Naive thymus-derived CD4-positive, alpha-beta T cell (primary cell): ENCODE data around the gene OLFM3. TPM values are rescaled to one million over a fixed set of nuclear protein-coding genes. Genes with fewer than 3 reads are reported as not detected.

ENCODE experiments used
- ATAC-seq: fragments of 150-1000 bp; cut with Tn5 transposase; 2 replicates; pipeline ENCODE4 v1.10.0; 2021; ENCODE audit warnings: mild to moderate bottlenecking, moderate library complexity
- CTCF ChIA-PET: fragments of 350-600 bp; sonication (Branson Sonifier 250); formaldehyde crosslinking; loops from one replicate; lab custom pipeline; 2021; ENCODE audit warnings: antibody characterized with exemption; lab: Charles Lee
- POLR2A ChIA-PET: fragments of 350-600 bp; sonication (Branson Sonifier 250); formaldehyde crosslinking; loops from one replicate; lab custom pipeline; 2021; ENCODE audit warnings: antibody characterized with exemption, inconsistent platforms; lab: Charles Lee
- DNase-seq, 9 donors: peaks; one replicate each; pipeline versions ENCODE4 v3.0.0 to v3.0.0-alpha.2; 2020 to 2022; ENCODE audit warnings: mixed read lengths in 1 of 9
- H3K27ac ChIP-seq: one replicate; pipeline ENCODE4 v1.7.0; 2013; ENCODE audit warnings: mild to moderate bottlenecking, low read depth, low read length, moderate library complexity
- H3K27me3 ChIP-seq, 2 donors: one replicate each; pipeline ENCODE4 v1.7.0; 2013; ENCODE audit warnings: low read length in 2 of 2, mild to moderate bottlenecking in 2 of 2, moderate library complexity in 2 of 2; ENCODE audit not compliant: control insufficient read depth in 2 of 2, insufficient read depth in 2 of 2
- H3K36me3 ChIP-seq, 3 experiments: 1 replicate in 2 of 3; 2 replicates in 1 of 3; pipeline ENCODE4 v1.7.0; 2013; ENCODE audit warnings: low read length in 3 of 3, mild to moderate bottlenecking in 3 of 3, moderate library complexity in 1 of 3; ENCODE audit not compliant: insufficient read depth in 3 of 3, control insufficient read depth in 2 of 3
- H3K4me1 ChIP-seq, 2 donors: one replicate each; pipeline ENCODE4 v1.7.0; 2013; ENCODE audit warnings: low read length in 2 of 2, mild to moderate bottlenecking in 2 of 2, moderate library complexity in 1 of 2; ENCODE audit not compliant: control insufficient read depth in 2 of 2, insufficient read depth in 2 of 2
- H3K4me3 ChIP-seq: 2 replicates; pipeline ENCODE4 v1.7.0; 2013; ENCODE audit warnings: mild to moderate bottlenecking, low read length
- H3K9me3 ChIP-seq, 3 experiments: 1 replicate in 2 of 3; 2 replicates in 1 of 3; pipeline ENCODE4 v1.7.0; 2013; ENCODE audit warnings: low read length in 3 of 3; ENCODE audit not compliant: control insufficient read depth in 2 of 3
- H3K27ac Mint-ChIP-seq, 9 donors: one replicate each; pipeline ENCODE4 v1.8.0; 2020 to 2022; ENCODE audit warnings: mixed read lengths in 9 of 9, mild to moderate bottlenecking in 8 of 9, moderate library complexity in 5 of 9, inconsistent platforms in 2 of 9
- H3K27me3 Mint-ChIP-seq, 5 donors: one replicate each; pipeline ENCODE4 v1.8.0; 2021 to 2022; ENCODE audit warnings: mixed read lengths in 5 of 5, mild to moderate bottlenecking in 1 of 5
- H3K36me3 Mint-ChIP-seq, 5 donors: one replicate each; pipeline ENCODE4 v1.8.0; 2020 to 2022; ENCODE audit warnings: mixed read lengths in 5 of 5, mild to moderate bottlenecking in 3 of 5, inconsistent platforms in 1 of 5
- H3K4me1 Mint-ChIP-seq, 7 donors: one replicate each; pipeline ENCODE4 v1.8.0; 2020 to 2022; ENCODE audit warnings: mixed read lengths in 7 of 7, mild to moderate bottlenecking in 3 of 7, inconsistent platforms in 1 of 7
- H3K4me3 Mint-ChIP-seq, 10 donors: one replicate each; pipeline ENCODE4 v1.8.0; 2020 to 2022; ENCODE audit warnings: mild to moderate bottlenecking in 10 of 10, mixed read lengths in 10 of 10, moderate library complexity in 6 of 10, inconsistent platforms in 2 of 10
- H3K9me3 Mint-ChIP-seq, 11 donors: one replicate each; pipeline ENCODE4 v1.8.0; 2020 to 2022; ENCODE audit warnings: mixed read lengths in 11 of 11, mild to moderate bottlenecking in 4 of 11, inconsistent platforms in 1 of 11, moderate library complexity in 1 of 11
- intact Hi-C, 2 donors: fragments of 100-400 bp; cut with micrococcal nuclease; formaldehyde crosslinking; loops; one replicate each; pipeline ENCODE4 v1.15.1; 2023
- polyA plus RNA-seq, 2 donors: library from polyadenylated mRNA; unstranded; fragments of 300-500 nt; fragmentation: Illumina TruSeq; gene quantifications; one replicate each; pipeline ENCODE4 v1.2.3, GENCODE V29; 2021
- total RNA-seq, 6 experiments: library from RNA in 5 of 6; stranded (reverse) in 5 of 6; gene quantifications; 1 replicate in 5 of 6; 2 replicates in 1 of 6; pipeline ENCODE4 v1.2.3 and lab custom pipeline; 2021 to 2026

Gene OLFM3
- total and polyA plus RNA-seq, 7 experiments from 2014 or later, result not detected

DNA sequence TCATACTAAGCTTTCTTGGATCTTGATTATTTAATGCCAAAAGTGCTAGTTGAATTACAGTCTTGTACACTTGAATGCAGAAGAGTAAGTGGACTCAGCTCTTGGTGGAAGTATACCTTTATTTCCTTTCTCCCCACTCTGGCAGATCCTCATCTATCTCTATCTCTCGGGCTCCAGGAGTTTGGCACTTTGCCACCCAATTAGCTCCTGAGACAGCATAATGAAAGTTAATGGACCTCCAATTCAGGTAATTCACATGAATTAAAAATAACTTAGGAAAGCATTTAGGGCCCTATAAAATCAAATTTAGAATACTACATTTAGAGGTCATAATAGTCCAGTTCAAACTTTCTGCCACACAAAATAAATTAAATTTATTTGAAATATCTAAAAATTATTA lies 67.4 kb downstream of the OLFM3 start:
- Histone ChIP-seq H3K36me3 (no peaks in the 10 kb centered on the region), H3K27ac (no peak overlapping the region), H3K27me3 (no peaks in the 10 kb centered on the region), H3K4me1 (no peaks in the 10 kb centered on the region), H3K4me3 (no peak overlapping the region), H3K9me3 (no peaks in the 10 kb centered on the region)
- no peak overlapping the region for H3K27ac Mint-ChIP-seq
- H3K27me3 Mint-ChIP-seq, result peaks cover 0 to 6% (median 0%) of the 10 kb centered on the region in 5 donors
- ATAC-seq (no peak), DNase-seq (no peak)
- CTCF ChIA-PET, result no interaction called here
- no peaks in the 10 kb centered on the region for H3K4me1 Mint-ChIP-seq
- H3K9me3 Mint-ChIP-seq, result peaks cover 0 to 8% (median 2%) of the 10 kb centered on the region in 11 donors
- intact Hi-C loops, result no loop called here
- H3K4me3 Mint-ChIP-seq, result no peak overlapping the region
- peaks cover 0 to 3% (median 0%) of the 10 kb centered on the region in 5 donors for H3K36me3 Mint-ChIP-seq
- POLR2A ChIA-PET, result no interaction called here

DNA sequence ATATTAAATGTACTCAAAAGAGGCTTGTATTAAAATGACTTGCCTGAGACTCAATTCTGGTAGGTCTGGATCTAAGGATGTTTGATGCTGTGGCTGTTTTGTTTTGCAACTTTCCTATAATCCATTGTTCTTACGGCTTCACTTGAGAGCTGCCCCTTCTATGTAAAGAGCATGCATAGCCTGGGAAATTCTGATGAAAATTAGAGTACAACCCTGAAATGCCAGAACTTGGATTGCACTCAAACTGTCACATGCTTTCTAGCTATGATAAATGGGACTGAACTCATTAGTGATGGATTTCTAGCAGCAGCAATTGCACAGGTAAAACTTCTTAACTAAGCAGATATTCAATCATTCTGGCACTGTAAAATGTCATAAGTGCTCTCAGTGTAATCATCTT lies 67.9 kb downstream of the OLFM3 start:
- Mint-ChIP-seq H3K4me3 (no peak overlapping the region), H3K4me1 (no peaks in the 10 kb centered on the region), H3K36me3 (peaks cover 0 to 3% (median 0%) of the 10 kb centered on the region in 5 donors), H3K9me3 (peaks cover 0 to 8% (median 2%) of the 10 kb centered on the region in 11 donors), H3K27ac (no peak overlapping the region), H3K27me3 (peaks cover 0 to 6% (median 0%) of the 10 kb centered on the region in 5 donors)
- POLR2A ChIA-PET, result no interaction called here
- Histone ChIP-seq H3K27me3 (no peaks in the 10 kb centered on the region), H3K9me3 (no peaks in the 10 kb centered on the region), H3K4me1 (no peaks in the 10 kb centered on the region), H3K4me3 (no peak overlapping the region), H3K27ac (no peak overlapping the region), H3K36me3 (no peaks in the 10 kb centered on the region)
- DNase-seq (no peak), ATAC-seq (no peak)
- intact Hi-C loops, result no loop called here
- CTCF ChIA-PET, result no interaction called here

DNA sequence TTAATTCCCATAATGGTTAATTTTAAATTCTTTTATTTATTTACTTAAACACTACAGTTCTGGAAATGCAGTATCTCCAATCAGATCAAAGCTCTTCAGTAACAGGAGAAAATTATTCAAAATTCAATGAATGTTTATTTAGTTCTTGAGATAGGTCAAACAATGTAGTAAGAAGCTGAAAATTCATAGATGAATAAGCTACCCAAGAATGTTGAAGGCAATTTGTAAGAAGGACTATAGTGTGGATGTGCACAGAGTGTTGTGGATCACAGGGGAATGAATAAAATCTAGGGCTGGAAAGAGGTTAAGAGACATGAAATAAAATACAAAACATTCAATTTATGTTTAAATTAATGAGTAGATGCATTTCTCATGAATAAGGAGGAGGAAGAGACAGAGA lies 72.0 kb downstream of the OLFM3 start:
- Histone ChIP-seq H3K4me1 (no peaks in the 10 kb centered on the region), H3K9me3 (no peaks in the 10 kb centered on the region), H3K36me3 (no peaks in the 10 kb centered on the region), H3K27me3 (no peaks in the 10 kb centered on the region), H3K27ac (no peak overlapping the region), H3K4me3 (no peak overlapping the region)
- CTCF ChIA-PET, result no interaction called here
- peaks cover 0 to 2% (median 0%) of the 10 kb centered on the region in 11 donors for H3K9me3 Mint-ChIP-seq
- H3K27me3 Mint-ChIP-seq, result peaks cover 0 to 4% (median 0%) of the 10 kb centered on the region in 5 donors
- no peaks in the 10 kb centered on the region for H3K4me1 Mint-ChIP-seq
- POLR2A ChIA-PET, result no interaction called here
- no peak overlapping the region for H3K4me3 Mint-ChIP-seq
- H3K27ac Mint-ChIP-seq, result no peak overlapping the region
- no peak for ATAC-seq
- no peak for DNase-seq
- intact Hi-C loops, result no loop called here
- H3K36me3 Mint-ChIP-seq, result no peaks in the 10 kb centered on the region

DNA sequence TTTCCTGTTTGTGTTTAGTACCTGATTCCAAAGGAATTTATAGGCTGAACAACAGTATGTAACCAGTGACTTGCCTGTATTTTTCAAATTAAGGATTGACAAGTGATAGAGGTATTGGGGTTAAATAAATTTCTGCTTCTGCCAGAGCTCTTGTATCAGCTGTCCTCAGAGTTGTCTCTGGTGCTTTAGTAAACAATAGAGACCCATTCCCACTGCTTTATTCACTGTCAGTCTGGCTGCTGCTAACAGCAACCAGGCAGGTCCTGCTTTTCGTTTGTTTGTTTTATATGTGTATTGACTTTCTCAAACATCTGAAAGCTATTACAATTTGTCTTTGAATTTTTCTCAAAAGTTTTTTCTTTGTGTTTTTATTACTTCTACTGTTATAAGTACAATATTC lies 76.1 kb downstream of the OLFM3 start:
- H3K4me3 ChIP-seq, result no peak overlapping the region
- H3K9me3 ChIP-seq, result no peaks in the 10 kb centered on the region
- intact Hi-C loops, result no loop called here
- H3K36me3 Mint-ChIP-seq, result no peaks in the 10 kb centered on the region
- peaks cover 0 to 2% (median 0%) of the 10 kb centered on the region in 11 donors for H3K9me3 Mint-ChIP-seq
- no peaks in the 10 kb centered on the region for H3K4me1 Mint-ChIP-seq
- no peak for ATAC-seq
- ChIA-PET CTCF (no interaction called here), POLR2A (no interaction called here)
- no peaks in the 10 kb centered on the region for H3K4me1 ChIP-seq
- no peak overlapping the region for H3K27ac Mint-ChIP-seq
- no peak for DNase-seq
- no peaks in the 10 kb centered on the region for H3K36me3 ChIP-seq
- H3K4me3 Mint-ChIP-seq, result no peak overlapping the region
- peaks cover 0 to 4% (median 0%) of the 10 kb centered on the region in 5 donors for H3K27me3 Mint-ChIP-seq
- no peak overlapping the region for H3K27ac ChIP-seq
- no peaks in the 10 kb centered on the region for H3K27me3 ChIP-seq

DNA sequence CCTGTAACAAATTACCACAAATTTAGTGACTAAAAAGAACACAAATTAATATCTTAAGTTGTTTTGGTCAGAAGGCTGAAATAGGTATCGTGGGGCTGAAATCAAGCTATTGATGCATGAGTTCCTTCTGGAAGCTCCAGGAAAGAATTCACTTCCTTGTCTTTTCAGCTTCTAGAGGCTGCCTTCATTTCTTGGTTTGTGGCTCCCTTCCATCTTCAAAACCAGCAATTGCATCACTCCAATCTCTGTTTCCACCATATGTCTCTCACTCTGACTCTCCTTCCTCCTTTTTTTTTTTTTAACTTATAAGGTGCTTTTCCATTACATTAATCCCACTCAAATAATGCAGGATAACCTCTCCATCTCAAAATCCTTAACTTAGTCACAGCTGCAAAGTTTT lies 78.4 kb downstream of the OLFM3 start:
- Histone ChIP-seq H3K27me3 (no peaks in the 10 kb centered on the region), H3K36me3 (no peaks in the 10 kb centered on the region), H3K9me3 (no peaks in the 10 kb centered on the region), H3K27ac (no peak overlapping the region), H3K4me3 (no peak overlapping the region), H3K4me1 (no peaks in the 10 kb centered on the region)
- ATAC-seq, result no peak
- Mint-ChIP-seq H3K27ac (no peak overlapping the region), H3K9me3 (peaks cover 0 to 3% (median 0%) of the 10 kb centered on the region in 11 donors), H3K4me3 (no peak overlapping the region), H3K36me3 (no peaks in the 10 kb centered on the region), H3K27me3 (peaks cover 0 to 4% (median 0%) of the 10 kb centered on the region in 5 donors), H3K4me1 (no peaks in the 10 kb centered on the region)
- no peak for DNase-seq
- CTCF ChIA-PET, result no interaction called here
- intact Hi-C loops, result no loop called here
- POLR2A ChIA-PET, result no interaction called here

DNA sequence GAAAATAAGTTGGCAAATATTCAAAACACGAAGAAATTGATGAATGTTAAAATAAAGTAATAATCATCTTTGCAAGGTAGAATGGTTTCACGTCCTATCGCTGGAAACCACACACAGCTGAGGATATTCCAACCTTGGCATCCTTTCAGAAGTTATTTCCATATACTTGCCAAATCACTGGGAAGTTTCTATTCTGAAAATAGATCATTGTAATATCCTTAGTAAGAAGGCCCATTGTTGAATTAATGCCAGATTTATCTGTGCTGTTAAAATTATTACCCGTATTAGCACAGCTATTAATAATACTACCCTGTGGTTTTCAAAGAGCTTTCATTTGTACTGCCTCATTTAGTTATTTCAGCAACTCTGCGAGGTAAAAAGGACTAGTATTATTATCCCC lies 81.1 kb downstream of the OLFM3 start:
- Mint-ChIP-seq H3K27me3 (no peaks in the 10 kb centered on the region), H3K9me3 (peaks cover 0 to 3% (median 0%) of the 10 kb centered on the region in 11 donors), H3K27ac (no peak overlapping the region), H3K4me3 (no peak overlapping the region), H3K4me1 (no peaks in the 10 kb centered on the region), H3K36me3 (no peaks in the 10 kb centered on the region)
- ChIA-PET POLR2A (no interaction called here), CTCF (no interaction called here)
- ATAC-seq (no peak), DNase-seq (no peak)
- no peaks in the 10 kb centered on the region for H3K27me3 ChIP-seq
- intact Hi-C loops, result no loop called here
- H3K36me3 ChIP-seq, result no peaks in the 10 kb centered on the region
- H3K9me3 ChIP-seq, result no peaks in the 10 kb centered on the region
- H3K27ac ChIP-seq, result no peak overlapping the region
- no peaks in the 10 kb centered on the region for H3K4me1 ChIP-seq
- no peak overlapping the region for H3K4me3 ChIP-seq

DNA sequence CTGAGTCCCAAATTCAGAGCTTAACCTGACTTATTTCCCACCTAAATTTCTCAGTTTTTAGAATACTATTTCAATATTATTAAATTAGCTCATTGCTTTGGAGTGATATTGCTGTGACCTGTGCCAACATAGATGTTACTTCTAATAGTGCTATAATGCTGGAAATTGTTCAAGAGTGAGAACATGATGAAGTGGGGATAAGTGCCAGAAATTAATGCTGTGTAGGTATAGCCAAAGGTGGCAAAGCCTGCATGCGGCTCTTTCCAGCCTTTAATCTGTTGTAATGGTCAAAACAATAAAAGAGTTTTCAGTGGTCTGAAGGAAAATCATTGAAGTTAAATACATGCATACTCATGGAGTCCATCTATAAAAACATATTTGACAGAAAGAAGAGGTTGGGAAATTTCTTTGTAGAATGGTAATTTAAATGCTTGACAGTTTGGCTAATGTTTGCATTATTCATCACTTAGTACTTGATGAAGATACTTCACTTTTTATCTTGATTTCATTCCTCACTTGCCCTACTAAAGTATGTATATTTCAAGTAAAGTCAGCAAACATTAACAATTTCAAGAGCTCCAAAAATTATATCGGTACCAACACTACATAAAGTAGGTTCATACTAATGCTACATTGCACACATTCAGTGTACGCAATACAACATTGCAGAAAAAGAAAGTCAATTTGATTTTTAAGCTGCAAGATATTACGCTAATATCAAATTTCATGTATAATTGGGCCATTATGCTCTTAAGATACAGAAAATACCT lies 82.1 kb downstream of the OLFM3 start:
- Histone ChIP-seq H3K4me1 (no peaks in the 10 kb centered on the region), H3K4me3 (no peak overlapping the region), H3K9me3 (no peaks in the 10 kb centered on the region), H3K27me3 (no peaks in the 10 kb centered on the region), H3K27ac (no peak overlapping the region), H3K36me3 (no peaks in the 10 kb centered on the region)
- CTCF ChIA-PET, result no interaction called here
- Mint-ChIP-seq H3K36me3 (no peaks in the 10 kb centered on the region), H3K27ac (no peak overlapping the region), H3K27me3 (no peaks in the 10 kb centered on the region), H3K4me1 (no peaks in the 10 kb centered on the region), H3K4me3 (no peak overlapping the region), H3K9me3 (peaks cover 0 to 3% (median 0%) of the 10 kb centered on the region in 11 donors)
- intact Hi-C loops, result no loop called here
- DNase-seq (no peak), ATAC-seq (no peak)
- POLR2A ChIA-PET, result no interaction called here
